GM12892 (cell line): Measurements from ENCODE around the gene DENND1C. TPM values are rescaled to one million over a fixed set of nuclear protein-coding genes. Genes with fewer than 3 reads are reported as not detected.

ENCODE experiments used
- DNase-seq: peaks from one replicate; pipeline ENCODE4 v3.0.0; 2011; ENCODE audit not compliant: insufficient read length
- FAIRE-seq: peaks from 2 replicates; lab custom pipeline; 2011; peaks lifted over from hg19 to GRCh38; lab: Jason Lieb, UNC
- POLR2A ChIP-seq: IDR thresholded peaks from 2 replicates; pipeline ENCODE4 v1.6.1; 2011; ENCODE audit warnings: low read depth, low read length, control low read depth
- POLR2AphosphoS5 ChIP-seq: IDR thresholded peaks from 2 replicates; pipeline ENCODE4 v1.6.1; 2011; ENCODE audit warnings: low read depth, low read length, control low read depth
- TAF1 ChIP-seq: IDR thresholded peaks from 2 replicates; pipeline ENCODE4 v1.6.1; 2011; ENCODE audit warnings: low read depth, mild to moderate bottlenecking, control low read depth, low read length, borderline replicate concordance
- polyA plus RNA-seq: library from polyadenylated mRNA; unstranded; fragments of >200 nt; gene quantifications from one replicate; pipeline ENCODE4 v1.2.1, GENCODE V29; 2012; ENCODE audit warnings: missing spikeins, inconsistent platforms; ENCODE audit not compliant: missing spikeins

Gene DENND1C, protein sequence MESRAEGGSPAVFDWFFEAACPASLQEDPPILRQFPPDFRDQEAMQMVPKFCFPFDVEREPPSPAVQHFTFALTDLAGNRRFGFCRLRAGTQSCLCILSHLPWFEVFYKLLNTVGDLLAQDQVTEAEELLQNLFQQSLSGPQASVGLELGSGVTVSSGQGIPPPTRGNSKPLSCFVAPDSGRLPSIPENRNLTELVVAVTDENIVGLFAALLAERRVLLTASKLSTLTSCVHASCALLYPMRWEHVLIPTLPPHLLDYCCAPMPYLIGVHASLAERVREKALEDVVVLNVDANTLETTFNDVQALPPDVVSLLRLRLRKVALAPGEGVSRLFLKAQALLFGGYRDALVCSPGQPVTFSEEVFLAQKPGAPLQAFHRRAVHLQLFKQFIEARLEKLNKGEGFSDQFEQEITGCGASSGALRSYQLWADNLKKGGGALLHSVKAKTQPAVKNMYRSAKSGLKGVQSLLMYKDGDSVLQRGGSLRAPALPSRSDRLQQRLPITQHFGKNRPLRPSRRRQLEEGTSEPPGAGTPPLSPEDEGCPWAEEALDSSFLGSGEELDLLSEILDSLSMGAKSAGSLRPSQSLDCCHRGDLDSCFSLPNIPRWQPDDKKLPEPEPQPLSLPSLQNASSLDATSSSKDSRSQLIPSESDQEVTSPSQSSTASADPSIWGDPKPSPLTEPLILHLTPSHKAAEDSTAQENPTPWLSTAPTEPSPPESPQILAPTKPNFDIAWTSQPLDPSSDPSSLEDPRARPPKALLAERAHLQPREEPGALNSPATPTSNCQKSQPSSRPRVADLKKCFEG
- polyA plus RNA-seq = 20.8 TPM

DNA sequence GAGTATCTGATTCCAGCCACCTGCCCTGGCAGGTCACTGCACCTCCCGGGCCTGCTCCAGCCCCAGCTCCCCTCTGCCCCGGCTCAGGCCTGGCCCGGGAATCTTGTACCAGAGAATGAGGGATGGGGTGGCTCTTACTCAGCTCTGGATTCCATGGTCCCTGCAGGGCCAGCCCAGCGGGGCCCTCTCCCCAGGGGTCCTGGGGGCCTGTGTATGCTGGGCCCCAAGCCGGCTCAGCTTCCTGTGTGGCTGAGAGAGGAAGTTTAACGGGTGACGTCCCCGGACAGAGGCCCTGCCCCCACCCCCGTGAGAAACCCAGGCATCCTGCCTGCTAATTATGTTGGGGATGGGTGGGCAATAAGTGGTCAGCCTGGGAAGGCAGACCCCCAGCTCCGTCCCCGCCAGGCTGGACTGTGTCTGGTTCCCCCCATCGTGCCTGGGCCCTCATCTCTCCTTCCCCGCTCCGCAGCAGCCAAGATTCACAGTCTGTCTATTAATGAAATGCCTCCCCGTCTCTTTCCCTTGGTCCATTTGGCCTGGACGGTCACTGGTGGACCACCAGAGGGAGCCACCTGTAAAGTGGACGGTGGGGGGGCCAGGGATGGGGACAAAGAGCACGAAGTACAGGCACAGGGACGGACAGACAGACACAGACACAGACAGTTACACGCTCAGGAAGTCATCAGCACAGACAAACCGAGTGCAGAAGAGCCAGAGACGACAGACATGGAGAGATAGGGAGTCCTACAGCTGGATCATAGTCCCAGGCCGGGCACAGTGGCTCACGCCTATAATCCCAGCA lies at the start of gene DENND1C:
Gene DENND1C, minus strand, starts transcription at position 247 of the 802 bp plus-strand sequence. Its CDS starts 92 bp downstream, at position 155.
- DNase-seq = peak; percentile 72
- FAIRE-seq = peak; percentile 98
- TF ChIP-seq TAF1 (no peak; the same call in 1 of the 2 replicates), POLR2A (peak; percentile 80; the same call in 1 of the 2 replicates), POLR2AphosphoS5 (peak; percentile 55; the same call in 1 of the 2 replicates)

DNA sequence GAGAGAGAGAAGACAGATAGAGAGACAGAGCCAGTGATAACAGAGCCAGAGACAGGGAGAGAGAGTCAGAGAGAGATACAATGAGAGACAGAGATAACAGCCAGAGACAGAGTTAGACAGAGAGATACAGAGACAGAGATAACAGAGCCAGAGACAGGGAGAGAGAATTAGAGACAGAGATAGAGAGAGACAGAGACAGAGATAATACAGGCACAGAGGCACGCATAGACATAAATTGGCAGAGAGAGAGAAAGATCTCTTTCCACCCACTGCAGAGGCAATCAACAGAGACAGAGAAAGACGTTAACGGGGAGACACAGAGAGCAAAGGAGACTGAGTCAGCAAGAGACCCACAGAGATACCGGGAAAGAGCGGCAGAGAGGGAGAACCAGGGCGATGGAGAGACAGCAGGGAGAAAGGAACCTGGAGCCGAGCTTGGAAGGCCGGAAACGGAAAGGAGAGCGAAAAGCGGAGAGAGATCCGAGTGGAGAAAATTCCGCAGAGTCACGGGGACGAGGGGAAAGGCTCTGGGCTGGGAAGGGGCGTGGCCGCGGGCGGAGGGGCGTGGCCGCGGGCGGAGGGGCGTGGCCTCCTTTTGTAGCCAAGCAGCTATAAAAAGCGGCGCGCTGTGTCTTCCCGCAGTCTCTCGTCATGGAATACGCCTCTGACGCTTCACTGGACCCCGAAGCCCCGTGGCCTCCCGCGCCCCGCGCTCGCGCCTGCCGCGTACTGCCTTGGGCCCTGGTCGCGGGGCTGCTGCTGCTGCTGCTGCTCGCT lies 49.0 kb upstream of the DENND1C start, which contains the start of gene TNFSF9:
Gene TNFSF9, plus strand, starts transcription at position 641 of the 777 bp plus-strand sequence. Its CDS starts 11 bp downstream, at position 652.
- TF ChIP-seq TAF1 (peak; percentile 98), POLR2AphosphoS5 (peak; percentile 100), POLR2A (peak; percentile 100)
- DNase-seq = peak; percentile 80
- FAIRE-seq = peak; percentile 94

DNA sequence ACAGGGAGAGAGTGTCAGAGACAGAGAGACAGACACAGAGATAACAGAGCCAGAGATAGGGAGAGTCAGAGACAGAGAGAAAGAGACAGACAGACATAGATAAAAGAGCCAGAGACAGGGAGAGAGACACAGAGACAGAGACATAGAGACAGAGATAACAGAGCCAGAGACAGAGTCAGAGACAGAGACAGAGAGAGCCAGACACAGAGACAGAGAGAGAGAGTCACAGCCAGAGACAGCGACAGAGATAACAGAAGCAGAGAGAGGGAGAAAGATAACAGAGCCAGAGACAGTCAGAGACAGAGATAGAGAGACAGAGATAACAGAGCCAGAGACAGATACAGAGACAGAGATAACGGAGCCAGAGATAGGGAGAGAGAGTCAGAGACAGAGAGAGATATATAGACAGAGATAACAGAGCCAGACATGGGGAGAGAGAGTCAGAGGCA lies 48.4 kb upstream of the DENND1C start:
- TF ChIP-seq TAF1 = no peak
- no peak for TF ChIP-seq POLR2A
- TF ChIP-seq POLR2AphosphoS5 = no peak
- DNase-seq (no peak), FAIRE-seq (peak; percentile 17)

GRCh38 chr19:6529351-6529750 lies 47.8 kb upstream of the DENND1C start:
- no peak for DNase-seq
- no peak for TF ChIP-seq TAF1
- no peak for TF ChIP-seq POLR2A
- no peak for TF ChIP-seq POLR2AphosphoS5
- FAIRE-seq = peak; percentile 5

- DNase-seq (no peak), FAIRE-seq (peak; percentile 84)
- TF ChIP-seq POLR2A (peak; percentile 12; the same call in 1 of the 2 replicates), TAF1 (no peak), POLR2AphosphoS5 (peak; percentile 58; the same call in 1 of the 2 replicates)
These were observed 47.0 kb upstream of the DENND1C start for GRCh38 chr19:6528544-6529121.

DNA sequence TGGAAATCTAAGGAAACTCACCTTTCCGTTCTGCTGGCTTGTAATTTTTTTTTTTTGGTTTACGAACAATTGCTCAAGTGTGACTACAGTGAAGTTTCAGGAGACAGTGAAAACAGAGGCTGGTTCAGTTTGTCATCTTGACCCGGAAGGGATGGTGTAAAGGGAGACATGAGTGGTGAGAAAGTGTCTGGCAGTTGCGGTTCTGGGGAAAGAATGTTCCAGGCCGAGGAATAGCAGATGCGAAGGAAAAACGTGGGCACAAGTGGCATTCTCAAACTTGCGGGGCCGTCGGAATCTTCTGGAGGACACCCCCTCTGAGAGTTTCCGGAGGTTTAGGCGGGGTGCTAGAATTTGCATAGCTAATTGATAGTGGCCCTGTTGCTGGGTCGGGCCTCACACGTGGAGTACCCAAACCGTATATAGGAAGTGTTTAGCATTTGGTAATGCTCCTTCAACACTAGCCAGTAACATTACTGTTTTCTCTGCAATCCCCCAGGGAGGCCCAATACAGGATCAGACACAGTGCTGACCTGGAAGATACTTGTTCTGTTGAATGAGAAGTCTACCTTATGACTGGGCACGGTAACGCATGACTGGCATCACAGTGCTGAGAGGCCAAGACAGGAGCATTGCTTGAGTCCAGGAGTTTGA lies 46.4 kb upstream of the DENND1C start:
- TF ChIP-seq POLR2AphosphoS5 (no peak), POLR2A (peak; percentile 37; the same call in 1 of the 2 replicates), TAF1 (no peak)
- peak; percentile 95 for FAIRE-seq
- peak; percentile 70 for DNase-seq

- no peak for FAIRE-seq
These were observed 42.7 kb upstream of the DENND1C start for GRCh38 chr19:6524311-6524710.

DNA sequence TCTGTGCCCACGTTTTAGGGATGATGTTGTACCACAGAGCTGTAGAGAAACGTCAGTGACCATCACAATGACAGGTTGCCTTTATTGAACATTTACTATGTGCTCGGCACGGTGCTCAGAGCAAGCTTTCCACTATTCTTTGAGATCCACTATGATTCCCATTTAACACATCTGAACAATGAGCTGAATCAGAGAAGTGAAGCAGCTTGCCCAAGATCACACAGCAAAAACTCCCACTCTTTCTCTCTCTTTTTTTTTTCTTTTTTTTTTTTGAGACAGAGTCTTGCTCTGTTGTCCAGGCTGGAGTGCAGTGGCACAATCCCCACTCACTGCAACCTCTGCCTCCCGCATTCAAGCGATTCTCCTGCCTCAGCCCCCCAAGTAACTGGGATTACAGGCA lies 41.1 kb upstream of the DENND1C start:
- DNase-seq (no peak), FAIRE-seq (no peak)
- TF ChIP-seq TAF1 (no peak), POLR2A (no peak), POLR2AphosphoS5 (no peak)

More at GRCh38 chr19:6524311-6524710, 42.7 kb upstream of the DENND1C start:
- TF ChIP-seq POLR2AphosphoS5 (no peak), TAF1 (no peak), POLR2A (no peak)
- no peak for DNase-seq
